H1 (cell line): ENCODE data around the gene DLG5. TPM values are rescaled to one million over a fixed set of nuclear protein-coding genes. Genes with fewer than 3 reads are reported as not detected.

Experiments
- CHD2 ChIP-seq: IDR thresholded peaks from 2 replicates; pipeline ENCODE4 v1.6.1; 2012; ENCODE audit warnings: low read length, improper control_type of control experiment
- NANOG ChIP-seq: IDR thresholded peaks from 2 replicates; pipeline ENCODE4 v1.6.1; 2011; ENCODE audit warnings: low read length, low read depth, mild to moderate bottlenecking, inconsistent platforms; ENCODE audit not compliant: insufficient read depth, poor library complexity, severe bottlenecking
- polyA plus RNA-seq, 7 experiments: library from polyadenylated mRNA; depleted of rRNA in 3 of 7; stranded (reverse) in 5 of 7; unstranded in 2 of 7; fragments of >200 nt in 5 of 7; fragments of 200-250 nt in 2 of 7; gene quantifications; 1 replicate in 5 of 7; 2 replicates in 1 of 7; 4 replicates in 1 of 7; pipeline versions ENCODE4 v1.2.1 to v1.2.3, GENCODE V29; 2011 to 2013; ENCODE audit warnings: missing spikeins in 2 of 7, mixed read lengths in 2 of 7
- total RNA-seq: library from RNA; stranded (reverse); fragmentation: NEBNext Ultra II Directional; extraction: Animal tissue kit (Norgen Biotek cat#: 25700); gene quantifications from 2 replicates; pipeline ENCODE4 v1.2.1, GENCODE V29; 2021

The DLG5 gene
- total and polyA plus RNA-seq, 2 of the 8 experiments (the other 6 are each of a cell fraction or from before 2014, with no cell fraction given): 15.6 to 71.4 TPM

DNA sequence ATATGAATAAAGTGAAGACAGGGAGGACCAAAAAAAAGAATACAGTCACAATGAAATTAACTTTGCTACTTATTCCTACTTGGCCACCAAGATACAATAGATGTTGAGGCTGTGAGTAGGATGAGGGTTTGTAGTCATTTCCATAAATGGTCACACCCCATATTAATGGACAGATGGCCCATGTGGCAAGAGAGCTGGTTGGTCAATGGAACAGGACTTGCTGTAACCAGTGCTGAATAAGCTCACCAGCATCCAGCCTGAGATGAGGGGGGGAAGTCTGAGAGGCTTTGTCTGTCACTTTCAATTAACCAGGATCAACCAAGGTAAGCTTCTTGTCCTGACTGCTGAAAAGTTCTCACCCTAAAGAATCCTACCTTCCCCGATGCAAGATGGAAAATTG is 158.5 kb downstream of the DLG5 start (continued):
- no peak for TF ChIP-seq CHD2
- no peak for TF ChIP-seq NANOG
